HL-60 (cell line): Measurements from ENCODE around the gene KRT6A.

Experiments
- GABPA ChIP-seq: IDR thresholded peaks from 2 replicates; pipeline ENCODE4 v1.6.1; 2012; ENCODE audit warnings: low read depth
- POLR2AphosphoS5 ChIP-seq: IDR thresholded peaks from 2 replicates; pipeline ENCODE4 v1.6.1; 2012; ENCODE audit warnings: low read depth
- SPI1 ChIP-seq: IDR thresholded peaks from 2 replicates; pipeline ENCODE4 v1.6.1; 2012; ENCODE audit warnings: low read depth, mild to moderate bottlenecking, borderline replicate concordance
- TF ChIP-seq, protein P1 (sequence below): IDR thresholded peaks from one replicate; pipeline ENCODE4 v1.5.1; 2011; ENCODE audit warnings: low read length, control low read depth, inconsistent platforms; ENCODE audit not compliant: insufficient read depth
- TF ChIP-seq, protein P2 (sequence below): IDR thresholded peaks from 2 replicates; pipeline ENCODE4 v1.6.1; 2012; ENCODE audit warnings: low read depth; ENCODE audit not compliant: insufficient replicate concordance

DNA sequence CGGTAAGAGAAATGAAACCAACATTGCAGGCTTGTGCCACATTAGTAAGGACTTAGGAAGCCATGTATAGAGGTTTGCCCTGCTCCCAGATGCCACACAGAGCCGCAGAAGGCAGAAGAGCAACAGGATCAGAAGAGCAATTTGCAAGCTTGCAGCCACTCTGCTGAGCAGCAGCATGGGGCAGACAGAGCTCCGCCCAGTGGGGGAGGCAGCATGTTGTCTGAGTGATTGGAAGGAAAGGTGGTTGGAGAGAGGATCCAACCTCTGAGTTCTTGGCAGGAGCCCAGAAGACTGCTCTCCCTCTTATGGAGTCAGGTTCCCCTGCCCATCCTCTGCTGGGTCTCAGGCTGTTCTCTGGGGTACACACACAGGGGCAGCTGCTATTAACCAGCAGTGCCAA lies 2.3 kb upstream of the KRT6A start:
- TF ChIP-seq, protein P1, sequence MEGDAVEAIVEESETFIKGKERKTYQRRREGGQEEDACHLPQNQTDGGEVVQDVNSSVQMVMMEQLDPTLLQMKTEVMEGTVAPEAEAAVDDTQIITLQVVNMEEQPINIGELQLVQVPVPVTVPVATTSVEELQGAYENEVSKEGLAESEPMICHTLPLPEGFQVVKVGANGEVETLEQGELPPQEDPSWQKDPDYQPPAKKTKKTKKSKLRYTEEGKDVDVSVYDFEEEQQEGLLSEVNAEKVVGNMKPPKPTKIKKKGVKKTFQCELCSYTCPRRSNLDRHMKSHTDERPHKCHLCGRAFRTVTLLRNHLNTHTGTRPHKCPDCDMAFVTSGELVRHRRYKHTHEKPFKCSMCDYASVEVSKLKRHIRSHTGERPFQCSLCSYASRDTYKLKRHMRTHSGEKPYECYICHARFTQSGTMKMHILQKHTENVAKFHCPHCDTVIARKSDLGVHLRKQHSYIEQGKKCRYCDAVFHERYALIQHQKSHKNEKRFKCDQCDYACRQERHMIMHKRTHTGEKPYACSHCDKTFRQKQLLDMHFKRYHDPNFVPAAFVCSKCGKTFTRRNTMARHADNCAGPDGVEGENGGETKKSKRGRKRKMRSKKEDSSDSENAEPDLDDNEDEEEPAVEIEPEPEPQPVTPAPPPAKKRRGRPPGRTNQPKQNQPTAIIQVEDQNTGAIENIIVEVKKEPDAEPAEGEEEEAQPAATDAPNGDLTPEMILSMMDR = no peak
- TF ChIP-seq GABPA (no peak), SPI1 (no peak), POLR2AphosphoS5 (no peak)
- TF ChIP-seq, protein P2, sequence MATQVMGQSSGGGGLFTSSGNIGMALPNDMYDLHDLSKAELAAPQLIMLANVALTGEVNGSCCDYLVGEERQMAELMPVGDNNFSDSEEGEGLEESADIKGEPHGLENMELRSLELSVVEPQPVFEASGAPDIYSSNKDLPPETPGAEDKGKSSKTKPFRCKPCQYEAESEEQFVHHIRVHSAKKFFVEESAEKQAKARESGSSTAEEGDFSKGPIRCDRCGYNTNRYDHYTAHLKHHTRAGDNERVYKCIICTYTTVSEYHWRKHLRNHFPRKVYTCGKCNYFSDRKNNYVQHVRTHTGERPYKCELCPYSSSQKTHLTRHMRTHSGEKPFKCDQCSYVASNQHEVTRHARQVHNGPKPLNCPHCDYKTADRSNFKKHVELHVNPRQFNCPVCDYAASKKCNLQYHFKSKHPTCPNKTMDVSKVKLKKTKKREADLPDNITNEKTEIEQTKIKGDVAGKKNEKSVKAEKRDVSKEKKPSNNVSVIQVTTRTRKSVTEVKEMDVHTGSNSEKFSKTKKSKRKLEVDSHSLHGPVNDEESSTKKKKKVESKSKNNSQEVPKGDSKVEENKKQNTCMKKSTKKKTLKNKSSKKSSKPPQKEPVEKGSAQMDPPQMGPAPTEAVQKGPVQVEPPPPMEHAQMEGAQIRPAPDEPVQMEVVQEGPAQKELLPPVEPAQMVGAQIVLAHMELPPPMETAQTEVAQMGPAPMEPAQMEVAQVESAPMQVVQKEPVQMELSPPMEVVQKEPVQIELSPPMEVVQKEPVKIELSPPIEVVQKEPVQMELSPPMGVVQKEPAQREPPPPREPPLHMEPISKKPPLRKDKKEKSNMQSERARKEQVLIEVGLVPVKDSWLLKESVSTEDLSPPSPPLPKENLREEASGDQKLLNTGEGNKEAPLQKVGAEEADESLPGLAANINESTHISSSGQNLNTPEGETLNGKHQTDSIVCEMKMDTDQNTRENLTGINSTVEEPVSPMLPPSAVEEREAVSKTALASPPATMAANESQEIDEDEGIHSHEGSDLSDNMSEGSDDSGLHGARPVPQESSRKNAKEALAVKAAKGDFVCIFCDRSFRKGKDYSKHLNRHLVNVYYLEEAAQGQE = no peak
